Measurements from ENCODE around the gene SLC25A5.

- TF ChIP-seq CTCF (IDR thresholded peaks at IDR 0.05; ENCODE audit: insufficient read depth, low read length) = no peak
- no peak for TF ChIP-seq POLR2AphosphoS5 (IDR thresholded peaks at IDR 0.05; ENCODE audit: low read depth)
Observed at GRCh38 chrX:119507206-119507605, 39.0 kb downstream of the SLC25A5 start.

Measured in HL-60 (cell line).